Central memory CD8-positive, alpha-beta T cell (primary cell): Measurements from ENCODE around the gene ATXN1L.
A peak's percentile ranks its signal among the peaks of the same experiment; 100 is the strongest.
"Not testable (repeated sequence)": the region's sequence is repeated elsewhere in the genome, so short reads cannot be mapped to it uniquely, and the experiment has no call there.

ENCODE experiments used
- ATAC-seq: fragments of 150-1000 bp; cut with Tn5 transposase; replicated peaks from 2 replicates; pipeline ENCODE4 v1.10.0; 2022; ENCODE audit warnings: mild to moderate bottlenecking, moderate FRiP score, moderate number of reproducible peaks; ENCODE audit not compliant: poor library complexity, severe bottlenecking; ENCODE audit errors: extremely low read depth
- DNase-seq, 2 donors: peaks; one replicate each; pipeline ENCODE4 v3.0.0; 2021; ENCODE audit warnings: low spot score in 2 of 2
- H3K27ac Mint-ChIP-seq: one replicate; pipeline ENCODE4 v1.8.0; 2022; ENCODE audit warnings: low read depth, mild to moderate bottlenecking, moderate library complexity, mixed read lengths
- H3K27me3 Mint-ChIP-seq: one replicate; pipeline ENCODE4 v1.8.0; 2022; ENCODE audit warnings: mixed read lengths
- H3K36me3 Mint-ChIP-seq: one replicate; pipeline ENCODE4 v1.8.0; 2022; ENCODE audit warnings: mild to moderate bottlenecking, moderate library complexity, mixed read lengths; ENCODE audit not compliant: insufficient read depth
- H3K4me1 Mint-ChIP-seq: one replicate; pipeline ENCODE4 v1.8.0; 2022; ENCODE audit warnings: mixed read lengths
- H3K4me3 Mint-ChIP-seq: one replicate; pipeline ENCODE4 v1.8.0; 2022; ENCODE audit warnings: mild to moderate bottlenecking, moderate library complexity, mixed read lengths
- H3K9me3 Mint-ChIP-seq: one replicate; pipeline ENCODE4 v1.8.0; 2022; ENCODE audit warnings: mixed read lengths

ATXN1L gene

GRCh38 chr16:71855937-71856662 is 10.3 kb downstream of the ATXN1L start:
- Mint-ChIP-seq H3K36me3 (peaks cover 21% of the 10 kb centered on the region), H3K9me3 (no peaks in the 10 kb centered on the region), H3K27me3 (no peaks in the 10 kb centered on the region), H3K4me3 (peak overlapping the region; percentile 71), H3K4me1 (peaks cover 69% of the 10 kb centered on the region), H3K27ac (peak overlapping the region; percentile 78)
- peak; percentile 23 to 60 for DNase-seq
- ATAC-seq = peak; percentile 97

- no peak overlapping the region for H3K4me3 Mint-ChIP-seq
- H3K4me1 Mint-ChIP-seq = peaks cover 46% of the 10 kb centered on the region
- no peak for DNase-seq
- peaks cover 28% of the 10 kb centered on the region for H3K36me3 Mint-ChIP-seq
- H3K27me3 Mint-ChIP-seq = no peaks in the 10 kb centered on the region
- ATAC-seq = no peak
- H3K27ac Mint-ChIP-seq = peak overlapping the region; percentile 79
- no peaks in the 10 kb centered on the region for H3K9me3 Mint-ChIP-seq
These were observed 14.2 kb downstream of the ATXN1L start for GRCh38 chr16:71859762-71860521.

GRCh38 chr16:71863995-71864394 is 18.2 kb downstream of the ATXN1L start:
- H3K36me3 Mint-ChIP-seq = peaks cover 21% of the 10 kb centered on the region
- no peak overlapping the region for H3K4me3 Mint-ChIP-seq
- H3K27ac Mint-ChIP-seq = no peak overlapping the region
- no peak for DNase-seq
- no peaks in the 10 kb centered on the region for H3K27me3 Mint-ChIP-seq
- H3K4me1 Mint-ChIP-seq = peaks cover 28% of the 10 kb centered on the region
- no peaks in the 10 kb centered on the region for H3K9me3 Mint-ChIP-seq
- ATAC-seq = no peak

GRCh38 chr16:71865173-71865863 is 19.5 kb downstream of the ATXN1L start:
- Mint-ChIP-seq H3K9me3 (no peaks in the 10 kb centered on the region), H3K27ac (peak overlapping the region; percentile 3), H3K4me1 (peaks cover 29% of the 10 kb centered on the region), H3K36me3 (peaks cover 21% of the 10 kb centered on the region), H3K27me3 (no peaks in the 10 kb centered on the region), H3K4me3 (no peak overlapping the region)
- no peak for ATAC-seq
- no peak for DNase-seq

- peaks cover 25% of the 10 kb centered on the region for H3K4me1 Mint-ChIP-seq
- H3K27me3 Mint-ChIP-seq, H3K27ac Mint-ChIP-seq, ATAC-seq, H3K9me3 Mint-ChIP-seq, DNase-seq, H3K4me3 Mint-ChIP-seq: not testable (repeated sequence)
- peaks cover 16% of the 10 kb centered on the region for H3K36me3 Mint-ChIP-seq
These were observed 21.4 kb downstream of the ATXN1L start for GRCh38 chr16:71867175-71867574.

GRCh38 chr16:71867939-71868338 is 22.2 kb downstream of the ATXN1L start:
- H3K27ac Mint-ChIP-seq = no peak overlapping the region
- H3K27me3 Mint-ChIP-seq = no peaks in the 10 kb centered on the region
- ATAC-seq (no peak), DNase-seq (no peak)
- no peak overlapping the region for H3K4me3 Mint-ChIP-seq
- peaks cover 13% of the 10 kb centered on the region for H3K36me3 Mint-ChIP-seq
- no peaks in the 10 kb centered on the region for H3K9me3 Mint-ChIP-seq
- peaks cover 25% of the 10 kb centered on the region for H3K4me1 Mint-ChIP-seq

GRCh38 chr16:71869089-71869488 is 23.3 kb downstream of the ATXN1L start:
- ATAC-seq (no peak), DNase-seq (no peak)
- H3K36me3 Mint-ChIP-seq = peaks cover 6% of the 10 kb centered on the region
- H3K4me3 Mint-ChIP-seq = no peak overlapping the region
- no peak overlapping the region for H3K27ac Mint-ChIP-seq
- H3K27me3 Mint-ChIP-seq = no peaks in the 10 kb centered on the region
- H3K9me3 Mint-ChIP-seq = no peaks in the 10 kb centered on the region
- H3K4me1 Mint-ChIP-seq = peaks cover 25% of the 10 kb centered on the region

- H3K27ac Mint-ChIP-seq = no peak overlapping the region
- H3K4me1 Mint-ChIP-seq = peaks cover 10% of the 10 kb centered on the region
- H3K4me3 Mint-ChIP-seq = no peak overlapping the region
- no peaks in the 10 kb centered on the region for H3K27me3 Mint-ChIP-seq
- DNase-seq (no peak), ATAC-seq (no peak)
- H3K36me3 Mint-ChIP-seq = peaks cover 4% of the 10 kb centered on the region
- H3K9me3 Mint-ChIP-seq = no peaks in the 10 kb centered on the region
These were observed 25.0 kb downstream of the ATXN1L start for GRCh38 chr16:71870818-71871217.

GRCh38 chr16:71873199-71873598 is 27.4 kb downstream of the ATXN1L start:
- no peaks in the 10 kb centered on the region for H3K9me3 Mint-ChIP-seq
- no peak overlapping the region for H3K4me3 Mint-ChIP-seq
- DNase-seq (no peak), ATAC-seq (no peak)
- peaks cover 10% of the 10 kb centered on the region for H3K4me1 Mint-ChIP-seq
- H3K27me3 Mint-ChIP-seq = no peaks in the 10 kb centered on the region
- peaks cover 12% of the 10 kb centered on the region for H3K36me3 Mint-ChIP-seq
- H3K27ac Mint-ChIP-seq = no peak overlapping the region

- ATAC-seq = no peak
These were observed 33.1 kb downstream of the ATXN1L start for GRCh38 chr16:71878911-71879310.

GRCh38 chr16:71880176-71880575 is 34.4 kb downstream of the ATXN1L start:
- no peak overlapping the region for H3K4me3 Mint-ChIP-seq
- H3K4me1 Mint-ChIP-seq = peaks cover 58% of the 10 kb centered on the region
- H3K9me3 Mint-ChIP-seq = no peaks in the 10 kb centered on the region
- H3K27me3 Mint-ChIP-seq = no peaks in the 10 kb centered on the region
- no peak for ATAC-seq
- no peak for DNase-seq
- peaks cover 28% of the 10 kb centered on the region for H3K36me3 Mint-ChIP-seq
- H3K27ac Mint-ChIP-seq = no peak overlapping the region

More at GRCh38 chr16:71878911-71879310, 33.1 kb downstream of the ATXN1L start:
- Mint-ChIP-seq H3K4me1 (peaks cover 48% of the 10 kb centered on the region), H3K4me3 (no peak overlapping the region), H3K36me3 (peaks cover 23% of the 10 kb centered on the region), H3K27me3 (no peaks in the 10 kb centered on the region), H3K27ac (no peak overlapping the region), H3K9me3 (no peaks in the 10 kb centered on the region)
- no peak for DNase-seq

GRCh38 chr16:71882505-71883167 is 36.9 kb downstream of the ATXN1L start:
- Mint-ChIP-seq H3K36me3 (peaks cover 25% of the 10 kb centered on the region), H3K27ac (peak overlapping the region; percentile 89), H3K4me3 (peak overlapping the region; percentile 86), H3K9me3 (no peaks in the 10 kb centered on the region), H3K4me1 (peaks cover 57% of the 10 kb centered on the region), H3K27me3 (no peaks in the 10 kb centered on the region)
- peak; percentile 65 to 81 for DNase-seq
- ATAC-seq = peak; percentile 43
